ENCODE measurements around the gene LDB3.
A peak's percentile ranks its signal among the peaks of the same experiment; 100 is the strongest.
"Not testable (repeated sequence)": the region's sequence is repeated elsewhere in the genome, so short reads cannot be mapped to it uniquely, and the experiment has no call there.

LDB3 gene

GRCh38 chr10:86668297-86669165 is at the start of gene LDB3:
TSS of gene LDB3 (plus strand) at chr10:86668511. CDS start at chr10:86668692, 181 bp downstream.
- DNase-seq (ENCODE audit: low spot score), result no peak

- DNase-seq (ENCODE audit: low spot score), result no peak
Measured at GRCh38 chr10:86628311-86628710, 40.0 kb upstream of the LDB3 start.

GRCh38 chr10:86630079-86630478 is 38.2 kb upstream of the LDB3 start:
- no peak for DNase-seq (ENCODE audit: low spot score)

GRCh38 chr10:86632009-86632800 is 36.1 kb upstream of the LDB3 start:
- DNase-seq (ENCODE audit: low spot score), result peak; percentile 85

- DNase-seq (ENCODE audit: low spot score), result no peak
Measured at GRCh38 chr10:86632951-86633350, 35.4 kb upstream of the LDB3 start.

- DNase-seq (ENCODE audit: low spot score), result no peak
Measured at GRCh38 chr10:86635402-86635801, 32.9 kb upstream of the LDB3 start.

- DNase-seq (ENCODE audit: low spot score), result no peak
Measured at GRCh38 chr10:86636311-86636710, 32.0 kb upstream of the LDB3 start.

- DNase-seq (ENCODE audit: low spot score), result no peak
Measured at GRCh38 chr10:86642021-86642420, 26.3 kb upstream of the LDB3 start.

GRCh38 chr10:86642499-86642898 is 25.8 kb upstream of the LDB3 start:
- DNase-seq (ENCODE audit: low spot score), result no peak

GRCh38 chr10:86644152-86644793 is 24.0 kb upstream of the LDB3 start:
- peak; percentile 48 for DNase-seq (ENCODE audit: low spot score)

- DNase-seq (ENCODE audit: low spot score), result no peak
Measured at GRCh38 chr10:86644794-86645445, 23.4 kb upstream of the LDB3 start.

GRCh38 chr10:86645621-86646165 is 22.6 kb upstream of the LDB3 start:
- not testable (repeated sequence) for DNase-seq (ENCODE audit: low spot score)

- DNase-seq (ENCODE audit: low spot score), result no peak
Measured at GRCh38 chr10:86646532-86646931, 21.8 kb upstream of the LDB3 start.

GRCh38 chr10:86646933-86647332 is 21.4 kb upstream of the LDB3 start:
- DNase-seq (ENCODE audit: low spot score), result no peak

- DNase-seq (ENCODE audit: low spot score), result peak; percentile 39
Measured at GRCh38 chr10:86647773-86648703, 20.3 kb upstream of the LDB3 start.

GRCh38 chr10:86648704-86649427 is 19.4 kb upstream of the LDB3 start:
- DNase-seq (ENCODE audit: low spot score), result peak; percentile 41

- peak; percentile 39 for DNase-seq (ENCODE audit: low spot score)
Measured at GRCh38 chr10:86649471-86650150, 18.7 kb upstream of the LDB3 start.

- DNase-seq (ENCODE audit: low spot score), result no peak
Measured at GRCh38 chr10:86650151-86650550, 18.2 kb upstream of the LDB3 start.

- peak; percentile 38 for DNase-seq (ENCODE audit: low spot score)
Measured at GRCh38 chr10:86651021-86651471, 17.3 kb upstream of the LDB3 start.

All from ecto neural progenitor cell (in vitro differentiated cells).